G401.6 (cell line): ENCODE results near the gene IL10RB.
"Not testable (repeated sequence)": the region's sequence is repeated elsewhere in the genome, so short reads cannot be mapped to it uniquely, and the experiment has no call there.

Experiments
- FAIRE-seq: peaks from 2 replicates; lab custom pipeline; 2012; peaks lifted over from hg19 to GRCh38; lab: Jason Lieb, UNC

Gene IL10RB

DNA sequence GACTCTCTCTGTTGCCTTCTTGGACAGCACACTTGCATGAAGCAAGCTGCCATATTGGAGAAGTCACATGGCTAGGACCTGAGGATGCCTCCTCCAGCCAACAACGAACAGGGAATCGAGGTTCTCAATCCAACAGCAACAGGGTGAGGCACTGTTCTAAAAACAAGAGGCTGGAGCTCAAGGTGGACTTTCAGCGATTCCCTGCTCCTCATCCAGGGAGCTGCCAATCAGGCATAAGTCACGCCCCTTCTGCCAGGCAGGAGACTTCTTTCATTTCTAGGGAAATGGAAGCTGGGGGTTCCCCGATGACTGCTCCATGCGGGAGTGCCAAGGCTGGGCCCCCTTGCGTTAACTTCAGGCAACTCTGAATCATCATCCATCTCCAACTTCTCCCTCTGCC lies 35.9 kb downstream of the IL10RB start:
- no peak for FAIRE-seq

DNA sequence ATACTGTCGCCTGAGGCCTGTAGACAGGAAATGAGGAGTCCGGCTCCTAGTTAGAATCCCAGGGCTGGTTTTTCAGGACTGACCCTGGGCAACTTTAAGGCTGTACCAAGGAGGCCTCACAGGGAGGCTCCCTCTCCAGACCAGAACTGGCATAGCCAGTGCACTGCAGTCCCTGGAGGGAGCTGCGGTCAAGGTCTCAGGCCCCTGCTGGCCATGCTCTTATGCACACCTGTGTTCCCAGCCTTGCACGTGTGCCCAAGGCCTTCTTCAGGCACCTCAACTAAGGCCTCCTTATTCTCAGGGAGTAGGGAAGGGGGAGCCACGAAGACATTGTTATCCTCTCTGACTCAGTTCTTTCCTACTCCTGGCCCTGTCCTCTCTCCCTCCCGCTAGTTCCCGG lies 36.6 kb downstream of the IL10RB start:
- FAIRE-seq: no peak

DNA sequence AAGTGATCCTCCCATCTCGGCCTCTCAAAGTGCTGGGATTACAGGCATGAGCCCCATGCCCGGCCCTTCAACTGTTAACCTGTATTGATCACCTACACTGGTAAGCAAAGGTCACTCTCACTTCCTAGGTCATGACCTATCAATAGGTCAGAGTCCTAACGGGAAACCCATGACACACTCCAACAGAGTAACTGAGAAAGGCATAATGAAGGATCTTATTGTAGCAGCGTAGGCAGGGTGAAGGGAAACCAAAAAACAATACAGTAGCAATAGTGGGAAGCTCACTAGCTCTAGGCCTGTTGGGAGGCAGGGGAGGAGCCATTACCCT lies 39.1 kb downstream of the IL10RB start:
- FAIRE-seq: no peak

DNA sequence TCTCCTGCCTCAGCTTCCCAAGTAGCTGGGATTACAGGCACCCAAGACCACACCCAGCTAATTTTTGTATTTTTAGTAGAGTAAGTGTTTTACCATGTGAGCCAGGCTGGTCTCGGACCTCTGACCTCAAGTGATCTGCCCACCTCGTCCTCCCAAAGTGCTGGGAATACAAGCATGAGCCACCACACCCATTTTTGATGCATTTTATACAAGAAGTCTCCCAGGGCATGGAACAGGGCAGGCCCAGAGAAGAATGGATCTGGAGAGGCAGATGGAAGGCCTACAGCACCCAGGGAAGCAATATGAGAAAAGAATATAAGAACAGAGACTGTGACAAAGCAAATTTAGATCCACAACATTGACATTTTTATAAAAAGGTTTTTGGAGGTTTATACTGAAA lies 39.8 kb downstream of the IL10RB start:
- FAIRE-seq: no peak

DNA sequence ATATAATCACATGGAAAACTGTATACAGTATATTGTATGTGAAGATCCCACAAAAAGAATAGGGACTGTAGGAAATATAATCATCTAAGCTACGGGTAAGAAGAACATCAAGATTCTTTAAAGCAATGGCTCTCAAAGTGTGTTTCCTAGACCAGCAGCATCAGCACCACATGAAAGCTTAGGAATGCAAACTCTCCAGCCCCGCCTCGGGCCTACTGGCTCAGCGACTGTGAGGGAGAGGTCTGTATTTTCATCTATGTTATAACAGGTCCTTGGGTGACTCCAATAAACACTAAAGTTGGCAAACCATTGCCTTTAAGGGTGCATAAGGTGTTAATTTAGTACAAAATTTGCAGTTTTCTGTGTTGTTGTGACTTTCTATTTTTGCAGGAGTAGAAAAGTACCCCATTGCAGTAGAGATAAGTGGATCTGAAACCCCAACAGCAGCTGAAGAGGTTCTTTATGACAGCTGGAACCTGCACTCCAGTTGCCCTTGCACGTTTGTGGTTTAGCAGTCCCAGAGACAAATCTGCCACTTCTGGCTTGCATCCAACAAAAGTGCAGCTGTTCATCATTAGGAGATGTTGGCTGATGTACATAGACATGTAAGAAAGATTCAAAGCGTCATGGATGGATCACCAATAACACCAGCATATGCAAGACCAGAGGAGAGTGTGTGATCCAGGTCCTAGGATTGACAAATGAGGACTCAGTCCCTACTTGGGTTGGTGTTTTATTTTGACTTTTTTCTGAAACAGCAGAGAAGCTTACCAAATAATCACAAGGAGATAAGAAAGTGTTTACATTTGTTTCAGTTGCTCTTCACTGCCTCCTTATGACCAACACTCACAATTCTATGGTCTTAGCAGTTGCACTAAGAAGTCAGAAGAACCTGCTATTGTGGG lies 42.7 kb downstream of the IL10RB start:
- no peak for FAIRE-seq

DNA sequence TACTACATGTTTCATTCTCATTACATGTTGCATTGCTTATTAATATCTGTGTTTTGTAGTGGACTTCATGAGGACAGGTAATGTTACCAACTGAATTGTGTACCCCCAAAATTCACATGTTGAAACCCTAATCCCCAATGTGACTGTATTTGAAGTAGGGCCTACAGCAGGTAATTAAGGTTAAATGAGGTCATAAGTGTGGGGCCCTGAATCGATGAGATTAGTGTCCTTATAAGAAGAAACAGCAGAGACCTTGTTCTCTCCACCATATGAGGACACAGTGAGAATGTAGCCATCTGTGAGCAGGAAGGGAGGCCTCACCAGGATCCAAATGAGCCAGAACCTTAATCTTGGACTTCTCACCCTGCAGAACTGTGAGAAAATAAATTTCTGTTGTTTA lies 43.6 kb downstream of the IL10RB start:
- FAIRE-seq: no peak

DNA sequence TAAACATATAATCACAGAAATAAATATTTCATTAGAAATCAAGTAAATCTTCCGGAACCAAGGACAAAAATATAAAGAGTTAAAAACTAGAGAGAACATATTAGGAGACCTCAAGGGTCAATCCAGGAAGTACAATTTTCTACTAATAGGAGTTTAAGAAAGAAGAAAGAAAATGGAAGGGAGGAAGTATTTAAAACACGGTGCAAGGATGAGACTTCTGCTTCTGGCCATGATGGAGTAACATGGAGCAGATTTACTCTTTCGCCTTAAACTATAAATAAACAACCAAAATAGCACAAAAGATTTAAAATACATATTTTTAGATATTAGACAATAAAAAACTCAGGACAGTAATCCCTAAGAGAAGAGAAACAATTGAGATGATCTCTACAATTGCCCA lies 46.0 kb downstream of the IL10RB start:
- FAIRE-seq: no peak

DNA sequence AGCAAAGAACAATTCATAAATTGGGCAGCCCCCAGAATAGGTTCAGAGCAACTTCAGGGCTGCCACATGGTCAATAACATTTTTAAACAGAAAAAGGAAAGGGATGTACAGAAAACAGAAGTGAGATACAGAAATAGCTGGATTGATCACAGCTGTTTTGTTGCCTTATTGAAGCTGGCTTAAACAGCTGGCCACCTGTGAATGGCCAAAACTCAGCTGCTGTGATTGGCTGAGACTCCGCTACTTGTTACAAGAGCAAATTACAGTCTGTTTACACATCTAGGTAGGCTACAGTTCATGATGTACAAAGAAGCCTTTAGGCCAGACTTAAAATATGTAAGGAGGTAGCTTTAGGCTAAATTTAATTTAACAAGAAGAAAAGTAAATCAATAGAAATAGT lies 47.0 kb downstream of the IL10RB start:
- FAIRE-seq: no peak

DNA sequence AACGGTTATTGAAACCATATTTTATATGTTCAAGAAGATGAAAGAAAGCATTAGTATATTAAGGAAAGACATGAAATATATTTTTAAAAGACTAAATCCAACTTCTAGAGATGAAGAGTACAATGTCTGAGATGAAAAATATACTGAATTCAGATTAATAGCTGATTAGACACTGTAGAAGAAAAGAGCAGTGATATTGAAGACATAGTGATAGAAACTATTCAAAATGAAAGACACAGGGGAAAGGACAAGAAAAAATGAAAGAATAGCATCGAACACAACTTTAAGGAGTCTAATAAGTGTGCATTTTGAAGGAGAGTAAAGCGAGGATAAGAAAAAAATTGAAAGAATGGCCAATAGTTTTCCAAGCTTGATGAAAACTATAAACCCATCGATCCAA lies 47.4 kb downstream of the IL10RB start:
- FAIRE-seq: no peak

DNA sequence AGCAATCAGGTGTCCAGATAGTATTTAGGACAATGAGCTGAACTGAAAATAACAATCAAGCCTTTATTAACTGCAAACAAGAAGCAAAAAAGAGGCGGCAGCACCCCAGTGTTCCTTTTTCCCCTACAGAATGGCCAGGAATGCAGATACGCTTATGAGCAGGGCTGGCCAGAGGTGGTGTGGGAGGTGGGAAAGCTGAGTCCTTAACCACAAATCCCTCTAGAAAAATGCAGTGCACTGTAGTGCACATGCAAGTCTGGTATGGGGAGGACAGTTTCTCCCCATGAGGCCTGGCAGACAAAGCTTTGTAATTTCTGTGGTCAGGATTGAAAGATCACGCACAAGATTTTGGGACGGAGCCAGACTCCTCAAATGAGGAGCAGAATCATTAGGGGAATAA lies 47.9 kb downstream of the IL10RB start:
- FAIRE-seq: no peak

DNA sequence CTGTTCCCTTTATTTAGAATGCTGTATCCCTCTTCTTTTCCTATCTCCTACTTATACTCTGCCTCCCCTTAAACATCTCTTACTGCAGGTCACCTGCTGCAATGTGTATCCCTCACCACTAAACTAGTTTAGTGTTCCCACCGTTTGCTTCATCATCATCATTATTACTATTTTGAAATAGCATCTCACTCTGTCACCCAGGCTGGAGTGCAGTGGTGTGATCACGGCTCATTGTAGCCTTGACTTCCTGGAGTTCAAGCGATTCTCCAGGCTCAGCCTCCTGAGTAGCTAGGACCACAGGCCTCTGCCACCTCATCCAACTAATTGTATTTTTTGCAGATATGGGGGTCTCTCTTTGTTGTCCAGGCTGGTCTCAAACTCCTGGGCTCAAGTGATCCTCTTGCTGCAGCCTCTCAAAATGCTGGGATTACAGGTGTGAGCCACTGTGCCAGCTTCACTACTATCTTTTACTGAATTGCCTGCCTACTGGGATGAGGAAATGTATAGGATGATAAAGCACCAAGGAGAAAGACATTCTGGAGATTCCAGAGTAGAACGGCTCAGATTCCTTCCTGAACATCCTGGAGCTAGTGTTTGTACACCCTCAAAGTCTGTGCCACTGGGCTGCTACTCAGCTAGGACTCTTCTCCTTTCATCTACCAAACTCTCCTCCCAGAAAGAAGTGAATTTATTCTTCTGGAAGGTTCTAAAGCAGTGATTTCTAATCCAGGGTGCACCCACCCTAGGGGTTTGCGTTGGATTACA lies 50.0 kb downstream of the IL10RB start:
- FAIRE-seq: no peak

DNA sequence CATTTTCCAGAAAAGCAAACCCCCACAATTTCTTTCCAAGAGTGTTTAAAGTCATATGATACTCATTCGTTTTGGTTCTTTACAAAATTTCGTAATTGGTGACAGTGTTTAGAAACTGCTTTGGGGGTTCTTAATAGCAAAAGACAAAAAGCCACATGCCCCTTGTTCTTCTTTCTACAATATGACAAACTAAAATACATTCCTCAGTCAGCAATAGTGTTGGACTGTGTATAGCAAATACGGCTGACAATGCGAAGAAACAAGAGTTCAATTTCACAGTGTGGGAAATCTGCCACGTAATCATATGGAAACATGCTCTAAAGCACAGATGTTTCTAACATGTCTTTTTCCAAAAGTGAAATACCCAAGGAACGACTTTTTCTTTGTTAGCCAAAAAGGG lies 51.0 kb downstream of the IL10RB start:
- no peak for FAIRE-seq

DNA sequence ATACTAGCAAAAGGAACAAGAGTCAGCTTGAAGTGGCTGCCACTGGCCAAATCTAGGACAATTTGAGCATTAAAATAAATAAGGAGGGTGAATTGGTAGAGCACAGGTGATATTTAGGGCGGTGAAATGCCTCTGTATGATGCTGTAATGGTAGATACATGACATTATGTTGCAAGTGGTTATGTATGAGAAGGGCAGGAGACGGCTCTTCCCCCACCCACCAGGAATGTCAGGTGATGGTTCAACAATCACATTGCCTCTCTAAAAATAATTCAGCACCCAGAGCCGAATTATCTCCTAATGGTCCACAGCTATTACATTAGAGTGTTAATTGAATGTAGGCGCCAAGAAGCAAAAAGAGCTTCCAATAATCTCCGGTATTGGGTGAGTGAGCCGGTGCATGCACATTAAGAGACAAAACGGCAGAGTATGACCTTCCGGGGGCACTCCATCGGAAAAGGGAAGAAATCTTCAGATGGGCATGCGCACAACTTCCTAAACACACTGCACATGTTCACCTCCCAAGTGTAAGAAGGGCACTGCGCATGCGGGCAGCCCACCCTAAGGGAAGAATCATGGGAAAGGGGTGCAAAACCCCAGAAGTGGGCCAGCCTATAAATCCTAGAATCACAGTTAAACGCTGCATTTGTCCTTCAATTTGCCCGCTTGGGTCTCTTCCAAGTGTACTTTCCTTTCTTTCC lies 51.8 kb downstream of the IL10RB start:
- FAIRE-seq: no peak

DNA sequence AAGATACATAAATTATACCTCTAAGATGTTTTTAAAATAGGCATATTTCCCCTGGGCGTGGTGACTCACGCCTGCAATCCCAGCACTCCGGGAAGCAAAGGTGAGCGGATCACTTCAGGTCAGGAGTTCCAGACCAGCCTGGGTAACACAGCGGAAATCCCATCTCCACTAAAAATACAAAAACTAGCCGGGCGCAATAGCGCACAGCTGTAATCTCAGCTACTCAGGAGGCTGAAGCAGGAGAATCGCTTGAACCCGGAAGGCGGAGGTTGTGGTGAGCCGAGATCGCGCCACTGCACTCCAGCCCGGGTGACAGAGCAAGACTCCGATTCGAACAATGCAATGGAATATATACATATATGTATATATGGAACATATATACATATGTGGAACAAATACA lies 54.8 kb downstream of the IL10RB start:
- not testable (repeated sequence) for FAIRE-seq

DNA sequence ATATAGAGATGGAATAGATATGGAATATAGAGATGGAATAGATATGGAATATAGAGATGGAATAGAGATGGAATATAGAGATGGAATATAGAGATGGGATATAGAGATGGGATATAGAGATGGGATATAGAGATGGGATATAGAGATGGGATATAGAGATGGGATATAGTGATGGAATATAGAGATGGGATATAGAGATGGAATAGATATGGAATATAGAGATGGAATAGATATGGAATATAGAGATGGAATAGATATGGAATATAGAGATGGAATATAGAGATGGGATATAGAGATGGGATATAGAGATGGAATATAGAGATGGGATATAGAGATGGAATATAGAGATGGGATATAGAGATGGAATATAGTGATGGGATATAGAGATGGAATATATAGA lies 57.4 kb downstream of the IL10RB start:
- FAIRE-seq: not testable (repeated sequence)

DNA sequence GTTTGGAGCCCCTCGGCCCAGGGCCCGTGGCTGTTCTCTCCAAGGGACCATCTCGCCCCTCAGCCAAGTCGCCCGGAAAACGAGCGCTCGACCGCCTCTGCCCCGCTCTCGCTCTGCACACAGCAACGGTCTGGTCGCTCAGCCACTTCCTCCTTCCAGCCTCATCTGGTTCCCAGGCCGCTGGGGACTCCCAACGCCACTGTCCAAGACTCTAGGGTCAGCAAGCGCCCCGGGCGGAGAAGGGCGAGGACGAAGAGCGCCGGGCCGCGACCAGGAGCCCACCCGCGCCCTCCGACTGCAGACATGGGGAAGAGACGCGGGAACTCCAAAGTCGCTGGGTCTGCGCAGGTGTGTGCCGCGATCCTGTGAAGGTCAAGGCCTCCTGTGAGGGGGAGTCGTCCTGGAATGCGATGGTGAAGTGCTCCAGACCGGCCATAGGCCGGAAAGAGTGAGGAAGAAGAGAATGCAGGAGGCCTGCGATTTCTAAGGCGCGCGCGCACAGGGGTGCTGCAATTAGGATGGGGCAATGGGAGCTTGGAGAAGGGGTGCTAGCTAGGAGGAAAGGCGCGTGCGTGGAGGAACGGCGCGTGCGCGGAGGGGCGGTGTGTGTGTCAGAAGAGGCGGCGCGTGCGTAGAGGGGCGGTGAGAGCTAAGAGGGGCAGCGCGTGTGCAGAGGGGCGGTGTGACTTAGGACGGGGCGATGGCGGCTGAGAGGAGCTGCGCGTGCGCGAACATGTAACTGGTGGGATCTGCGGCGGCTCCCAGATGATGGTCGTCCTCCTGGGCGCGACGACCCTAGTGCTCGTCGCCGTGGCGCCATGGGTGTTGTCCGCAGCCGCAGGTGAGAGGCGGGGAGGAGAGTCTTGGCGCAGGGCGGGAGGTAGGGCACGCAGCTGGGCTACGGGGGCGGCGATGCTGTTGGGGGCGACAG lies 58.4 kb downstream of the IL10RB start, which contains the start of gene IFNAR1:
Gene IFNAR1, plus strand, starts transcription at position 680 of the 931 bp plus-strand sequence. Its CDS starts 86 bp downstream, at position 766.
- peak; percentile 59 for FAIRE-seq

DNA sequence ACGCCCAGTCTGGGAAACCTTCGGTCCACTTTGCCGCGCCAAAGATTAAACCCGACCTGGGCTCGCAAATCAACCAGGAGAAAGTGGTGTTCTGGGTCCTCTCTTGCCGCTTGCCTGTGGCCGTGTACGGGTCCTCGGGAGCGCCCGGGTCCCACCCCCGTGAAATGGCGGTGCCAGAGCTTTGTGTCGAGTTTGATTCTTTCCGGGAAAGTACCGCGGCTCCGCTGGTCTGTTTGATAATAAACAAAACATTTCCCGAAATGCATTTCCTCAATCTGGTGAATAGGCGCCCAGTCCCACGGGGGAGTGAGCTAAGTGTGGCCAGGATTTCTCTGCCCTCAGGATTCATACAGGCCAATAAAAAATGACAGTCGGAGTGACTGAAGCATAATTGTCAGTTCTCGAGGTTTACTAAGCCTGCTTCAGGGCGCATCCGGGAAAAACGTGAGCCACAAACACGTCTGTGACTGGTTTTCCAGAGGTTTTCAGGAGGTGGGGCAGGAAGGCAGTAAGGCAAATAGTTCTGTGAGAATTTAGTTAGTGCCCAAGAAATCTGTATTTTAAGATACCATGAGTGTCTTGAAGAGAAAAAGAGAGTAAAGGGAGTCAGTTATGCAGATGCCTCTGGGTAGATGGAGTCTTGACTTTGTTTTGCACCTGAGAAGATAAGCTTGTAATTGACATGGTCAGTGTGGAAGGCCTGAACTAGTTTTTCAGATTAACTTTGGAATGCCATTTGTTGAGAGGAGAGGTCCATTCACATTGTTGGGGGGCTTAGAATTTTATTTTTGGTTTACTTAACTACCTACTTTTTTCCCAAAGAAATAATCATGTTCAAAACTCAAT lies 59.3 kb downstream of the IL10RB start:
- no peak for FAIRE-seq

DNA sequence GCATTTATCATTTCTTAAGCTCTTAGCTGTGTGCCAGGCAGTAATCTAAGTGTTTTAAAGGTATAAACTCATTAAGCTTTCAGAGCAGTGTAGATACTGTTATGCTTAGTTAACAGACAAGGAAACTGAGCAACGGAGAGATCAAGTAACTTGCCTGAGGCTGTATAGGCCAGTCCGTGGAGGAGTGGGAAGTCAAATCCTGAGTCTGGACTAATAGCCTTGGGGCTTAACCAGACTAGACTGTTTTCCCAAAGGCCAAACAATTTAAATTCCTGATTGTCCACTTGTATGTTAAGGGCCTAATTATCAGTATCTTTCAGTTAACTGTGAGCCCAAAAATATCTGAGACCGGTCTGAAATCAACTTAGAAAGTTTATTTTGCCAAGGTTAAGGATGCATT lies 61.2 kb downstream of the IL10RB start:
- FAIRE-seq: no peak

DNA sequence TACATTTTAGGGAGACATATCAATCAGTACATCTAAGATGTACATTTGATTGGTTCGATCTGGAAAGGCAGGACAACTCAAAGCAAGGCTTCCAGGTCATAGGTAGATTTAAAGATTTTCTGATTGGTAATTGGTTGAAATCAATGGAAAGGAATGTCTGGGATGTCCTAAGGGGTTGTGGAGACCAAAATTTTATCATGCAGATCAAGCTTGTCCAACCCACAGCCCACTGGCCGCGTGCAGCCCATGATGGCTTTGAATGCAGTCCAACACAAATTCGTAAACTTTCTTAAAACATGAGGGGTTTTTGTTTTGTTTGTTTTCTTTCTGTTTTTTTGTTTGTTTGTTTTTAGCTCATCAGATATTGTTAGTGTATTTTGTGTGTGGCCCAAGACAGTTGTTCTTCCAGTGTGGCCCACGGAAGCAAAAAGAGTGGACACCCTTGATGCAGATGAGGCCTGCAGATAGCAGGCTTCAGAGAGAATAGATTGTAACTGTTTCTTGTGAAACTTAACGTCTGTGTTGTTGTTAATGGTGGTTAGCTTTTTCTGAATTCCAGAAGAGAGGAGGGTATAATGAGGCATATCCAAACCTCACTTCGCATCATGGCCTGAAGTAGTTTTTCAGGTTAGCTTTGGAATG lies 61.7 kb downstream of the IL10RB start:
- FAIRE-seq: no peak

DNA sequence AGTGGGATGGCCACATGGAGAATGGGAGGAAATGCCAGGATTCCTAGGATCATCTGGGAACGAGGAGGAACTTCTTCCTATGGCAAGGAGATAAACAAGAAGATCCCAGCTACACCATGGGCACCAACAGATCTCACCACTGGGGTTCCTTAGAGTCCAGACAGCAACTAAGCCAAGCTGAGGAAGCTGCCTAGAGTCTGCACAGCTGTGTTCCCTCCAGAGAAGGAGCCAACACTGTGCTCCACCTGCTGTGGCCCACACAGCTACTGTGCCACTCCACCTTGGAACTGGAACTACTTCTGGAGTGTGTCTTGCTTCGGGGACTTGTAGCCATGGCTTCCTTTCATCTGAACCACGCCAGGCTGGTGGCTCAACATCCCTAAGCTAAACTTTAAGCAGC lies 64.6 kb downstream of the IL10RB start:
- no peak for FAIRE-seq
